ENCODE data around the gene PNKP. TPM values are rescaled to one million over a fixed set of nuclear protein-coding genes. Genes with fewer than 3 reads are reported as not detected.
"Not testable (repeated sequence)": the region's sequence is repeated elsewhere in the genome, so short reads cannot be mapped to it uniquely, and the experiment has no call there.

PNKP gene
- total and polyA plus RNA-seq, 7 experiments from 2014 or later: 19.4 to 174 (median 153) TPM

- intact Hi-C loops (cut with micrococcal nuclease): loop anchor here (5.0 to 10.0 kb wide), 4 partner anchors 227 to 1548 kb away; partner anchors contain the start of genes PRR12 (in 2 of the 2), CLDND2 (in 1 of the 2), DBP (in 1 of the 2) and ETFB (in 1 of the 2)
- not testable (repeated sequence) for ATAC-seq; H3K9me3 ChIP-seq (ENCODE audit: control insufficient read depth in 2 of 3, low read length in 3 of 3); DNase-seq; H3K27me3 ChIP-seq (ENCODE audit: control insufficient read depth in 2 of 2, insufficient read depth in 2 of 2, low read length in 2 of 2); H3K27me3 Mint-ChIP-seq; H3K4me3 ChIP-seq (ENCODE audit: low read length); H3K9me3 Mint-ChIP-seq
- ChIA-PET POLR2A (interaction anchor here (0.7 to 3.0 kb wide), 8 partner anchors 10 to 1200 kb away, joined by 3 to 16 read pairs (median 4); partner anchors contain the start of genes PTOV1, RPL18 and SPHK2), CTCF (interaction anchor here (1.2 kb wide), 1 partner anchor 71 kb away, joined by 3 read pairs; no protein-coding TSS in a partner anchor)
- Histone ChIP-seq H3K36me3 (ENCODE audit: control insufficient read depth in 2 of 3, insufficient read depth in 3 of 3, low read length in 3 of 3) (peaks cover 0 to 27% (median 6%) of the 10 kb centered on the region in 3 experiments), H3K27ac (ENCODE audit: low read depth, low read length) (peak overlapping the region; percentile 22), H3K4me1 (ENCODE audit: control insufficient read depth in 2 of 2, insufficient read depth in 2 of 2, low read length in 2 of 2) (peaks cover 11 to 17% of the 10 kb centered on the region in 2 donors)
- Mint-ChIP-seq H3K27ac (peak overlapping the region; percentile 79 to 100 (median 96)), H3K4me3 (peak overlapping the region; percentile 94 to 100 (median 98)), H3K36me3 (peaks cover 0 to 13% (median 6%) of the 10 kb centered on the region in 5 donors), H3K4me1 (peaks cover 17 to 36% (median 29%) of the 10 kb centered on the region in 7 donors)
Measured at GRCh38 chr19:49819452-49820115, 47.8 kb downstream of the PNKP start.

- Mint-ChIP-seq H3K36me3 (peaks cover 0 to 13% (median 6%) of the 10 kb centered on the region in 5 donors), H3K27me3 (no peaks in the 10 kb centered on the region), H3K4me1 (peaks cover 20 to 44% (median 32%) of the 10 kb centered on the region in 7 donors), H3K9me3 (peaks cover 0 to 4% (median 0%) of the 10 kb centered on the region in 11 donors), H3K27ac (peak overlapping the region; percentile 95 to 100 (median 100)), H3K4me3 (peak overlapping the region; percentile 94 to 100 (median 98))
- ATAC-seq (no peak), DNase-seq (no peak)
- H3K27ac ChIP-seq (ENCODE audit: low read depth, low read length): peak overlapping the region; percentile 88
- no peaks in the 10 kb centered on the region for H3K27me3 ChIP-seq (ENCODE audit: control insufficient read depth in 2 of 2, insufficient read depth in 2 of 2, low read length in 2 of 2)
- H3K36me3 ChIP-seq (ENCODE audit: control insufficient read depth in 2 of 3, insufficient read depth in 3 of 3, low read length in 3 of 3): peaks cover 0 to 19% (median 6%) of the 10 kb centered on the region in 3 experiments
- ChIA-PET POLR2A (interaction anchor here (0.7 to 3.0 kb wide), 9 partner anchors 9 to 1200 kb away, joined by 3 to 16 read pairs (median 5); partner anchors contain the start of genes AKT1S1, PTOV1, RPL18 and SPHK2), CTCF (interaction anchor here (1.2 kb wide), 1 partner anchor 71 kb away, joined by 3 read pairs; no protein-coding TSS in a partner anchor)
- no peaks in the 10 kb centered on the region for H3K9me3 ChIP-seq (ENCODE audit: control insufficient read depth in 2 of 3, low read length in 3 of 3)
- intact Hi-C loops (cut with micrococcal nuclease): loop anchor here (1.0 to 10.0 kb wide), 8 partner anchors 31 to 1548 kb away; partner anchors contain the start of genes PNKP (in 2 of the 2), PRR12 (in 2 of the 2), CLDND2 (in 1 of the 2) and DBP (in 1 of the 2)
- H3K4me1 ChIP-seq (ENCODE audit: control insufficient read depth in 2 of 2, insufficient read depth in 2 of 2, low read length in 2 of 2): peaks cover 11 to 17% of the 10 kb centered on the region in 2 donors
- H3K4me3 ChIP-seq (ENCODE audit: low read length): peak overlapping the region; percentile 91
Measured at GRCh38 chr19:49818649-49819370, 48.6 kb downstream of the PNKP start.

GRCh38 chr19:49817964-49818648 is 49.3 kb downstream of the PNKP start, which contains the start of gene MED25:
Gene MED25 (plus strand): TSS chr19:49818289. CDS start chr19:49818342, 53 bp downstream.
- Histone ChIP-seq H3K27me3 (ENCODE audit: control insufficient read depth in 2 of 2, insufficient read depth in 2 of 2, low read length in 2 of 2) (no peaks in the 10 kb centered on the region), H3K4me1 (ENCODE audit: control insufficient read depth in 2 of 2, insufficient read depth in 2 of 2, low read length in 2 of 2) (peaks cover 11 to 17% of the 10 kb centered on the region in 2 donors), H3K36me3 (ENCODE audit: control insufficient read depth in 2 of 3, insufficient read depth in 3 of 3, low read length in 3 of 3) (peaks cover 0 to 12% (median 2%) of the 10 kb centered on the region in 3 experiments), H3K9me3 (ENCODE audit: control insufficient read depth in 2 of 3, low read length in 3 of 3) (no peaks in the 10 kb centered on the region), H3K27ac (ENCODE audit: low read depth, low read length) (peak within 1 kb of the TSS; percentile 88), H3K4me3 (ENCODE audit: low read length) (peak within 1 kb of the TSS; percentile 91)
- CTCF ChIA-PET: no interaction called here
- Mint-ChIP-seq H3K27me3 (no peaks in the 10 kb centered on the region), H3K4me3 (peak within 1 kb of the TSS; percentile 94 to 100 (median 98)), H3K4me1 (peaks cover 20 to 51% (median 39%) of the 10 kb centered on the region in 7 donors), H3K9me3 (peaks cover 0 to 4% (median 0%) of the 10 kb centered on the region in 11 donors), H3K36me3 (peaks cover 0 to 7% (median 2%) of the 10 kb centered on the region in 5 donors), H3K27ac (peak within 1 kb of the TSS; percentile 96 to 100 (median 100))
- peak; percentile 87 to 96 (median 94) for DNase-seq
- intact Hi-C loops (cut with micrococcal nuclease): loop anchor here (1.0 to 10.0 kb wide), 12 partner anchors 9 to 1549 kb away; partner anchors contain the start of genes AKT1S1 (in 2 of the 2), PNKP (in 2 of the 2), PRR12 (in 2 of the 2) and TBC1D17 (in 2 of the 2)
- peak; percentile 65 for ATAC-seq
- POLR2A ChIA-PET: interaction anchor here (0.6 to 3.0 kb wide), 8 partner anchors 9 to 100 kb away, joined by 3 to 16 read pairs (median 6); partner anchors contain the start of genes AKT1S1, PTOV1 and TBC1D17

GRCh38 chr19:49816590-49816989 is 50.8 kb downstream of the PNKP start:
- ATAC-seq (no peak), DNase-seq (no peak)
- Histone ChIP-seq H3K36me3 (ENCODE audit: control insufficient read depth in 2 of 3, insufficient read depth in 3 of 3, low read length in 3 of 3) (peaks cover 0 to 10% (median 0%) of the 10 kb centered on the region in 3 experiments), H3K27ac (ENCODE audit: low read depth, low read length) (peak overlapping the region; percentile 88), H3K4me3 (ENCODE audit: low read length) (no peak overlapping the region), H3K4me1 (ENCODE audit: control insufficient read depth in 2 of 2, insufficient read depth in 2 of 2, low read length in 2 of 2) (peaks cover 16 to 25% of the 10 kb centered on the region in 2 donors), H3K27me3 (ENCODE audit: control insufficient read depth in 2 of 2, insufficient read depth in 2 of 2, low read length in 2 of 2) (no peaks in the 10 kb centered on the region), H3K9me3 (ENCODE audit: control insufficient read depth in 2 of 3, low read length in 3 of 3) (no peaks in the 10 kb centered on the region)
- Mint-ChIP-seq H3K4me3 (peak overlapping the region in 4 of 10 donors; percentile 42 to 100 (median 96)), H3K27ac (peak overlapping the region in 4 of 9 donors; percentile 77 to 100 (median 98)), H3K4me1 (peaks cover 25 to 63% (median 43%) of the 10 kb centered on the region in 7 donors), H3K27me3 (no peaks in the 10 kb centered on the region), H3K36me3 (peaks cover 0 to 5% (median 0%) of the 10 kb centered on the region in 5 donors), H3K9me3 (peaks cover 0 to 4% (median 0%) of the 10 kb centered on the region in 11 donors)
- intact Hi-C loops (cut with micrococcal nuclease): loop anchor here (5.0 to 10.0 kb wide), 4 partner anchors 224 to 1551 kb away; partner anchors contain the start of genes PRR12 (in 2 of the 2), CLDND2 (in 1 of the 2), DBP (in 1 of the 2) and ETFB (in 1 of the 2)
- POLR2A ChIA-PET: interaction anchor here (0.8 kb wide), 1 partner anchor 475 kb away, joined by 3 read pairs; no protein-coding TSS in a partner anchor
- CTCF ChIA-PET: no interaction called here

- peaks cover 23 to 56% (median 39%) of the 10 kb centered on the region in 7 donors for H3K4me1 Mint-ChIP-seq
- no peaks in the 10 kb centered on the region for H3K27me3 ChIP-seq (ENCODE audit: control insufficient read depth in 2 of 2, insufficient read depth in 2 of 2, low read length in 2 of 2)
- no peaks in the 10 kb centered on the region for H3K9me3 ChIP-seq (ENCODE audit: control insufficient read depth in 2 of 3, low read length in 3 of 3)
- H3K27me3 Mint-ChIP-seq: no peaks in the 10 kb centered on the region
- ATAC-seq (no peak), DNase-seq (no peak)
- H3K27ac ChIP-seq (ENCODE audit: low read depth, low read length): peak overlapping the region; percentile 84
- intact Hi-C loops (cut with micrococcal nuclease): loop anchor here in 1 of 2 donors (5.0 to 10.0 kb wide), 2 partner anchors 137 to 551 kb away; partner anchors contain the start of genes NAPSA and PRMT1
- H3K4me3 Mint-ChIP-seq: peak overlapping the region; percentile 58 to 100 (median 94)
- peaks cover 18 to 28% of the 10 kb centered on the region in 2 donors for H3K4me1 ChIP-seq (ENCODE audit: control insufficient read depth in 2 of 2, insufficient read depth in 2 of 2, low read length in 2 of 2)
- H3K36me3 ChIP-seq (ENCODE audit: control insufficient read depth in 2 of 3, insufficient read depth in 3 of 3, low read length in 3 of 3): peaks cover 0 to 10% (median 0%) of the 10 kb centered on the region in 3 experiments
- CTCF ChIA-PET: no interaction called here
- H3K36me3 Mint-ChIP-seq: peaks cover 0 to 6% (median 0%) of the 10 kb centered on the region in 5 donors
- no peak overlapping the region for H3K4me3 ChIP-seq (ENCODE audit: low read length)
- H3K27ac Mint-ChIP-seq: peak overlapping the region; percentile 95 to 100 (median 98)
- H3K9me3 Mint-ChIP-seq: peaks cover 0 to 4% (median 0%) of the 10 kb centered on the region in 11 donors
- POLR2A ChIA-PET: interaction anchor here (0.8 to 5.2 kb wide), 8 partner anchors 36 to 318 kb away, joined by 3 to 39 read pairs (median 10); partner anchors contain the start of genes AKT1S1, AP2A1, PNKP and PTOV1
Measured at GRCh38 chr19:49814010-49814409, 53.4 kb downstream of the PNKP start.
